NCI-H345 treated with DMSO at 0.1 percent for 48 hours (cell line): ENCODE measurements around the gene FAM43B.
"Not testable (repeated sequence)": the region's sequence is repeated elsewhere in the genome, so short reads cannot be mapped to it uniquely, and the experiment has no call there.

Experiments
- DNase-seq: peaks from one replicate; lab custom pipeline; 2025; ENCODE audit not compliant: unreplicated experiment; lab: John Stamatoyannopoulos, UW

Gene FAM43B

GRCh38 chr1:20551945-20552727 is at the start of gene FAM43B:
Gene FAM43B (plus strand): TSS chr1:20552573. CDS start chr1:20552974, 401 bp downstream.
- DNase-seq = no peak

GRCh38 chr1:20505488-20505887 is 46.9 kb upstream of the FAM43B start:
- no peak for DNase-seq

GRCh38 chr1:20507248-20507563 is 45.2 kb upstream of the FAM43B start:
- DNase-seq = no peak

- peak; percentile 73 for DNase-seq
Observed at GRCh38 chr1:20507564-20508410, 44.6 kb upstream of the FAM43B start, which contains the start of gene MUL1. Gene MUL1 (minus strand): TSS chr1:20508151. CDS start chr1:20508024, 127 bp downstream.

- DNase-seq = no peak
Observed at GRCh38 chr1:20508411-20508771, 44.0 kb upstream of the FAM43B start.

- no peak for DNase-seq
Observed at GRCh38 chr1:20511518-20512428, 40.6 kb upstream of the FAM43B start.

- DNase-seq = not testable (repeated sequence)
Observed at GRCh38 chr1:20519609-20520262, 32.6 kb upstream of the FAM43B start.

GRCh38 chr1:20521960-20522861 is 30.2 kb upstream of the FAM43B start:
- peak; percentile 68 for DNase-seq

GRCh38 chr1:20526267-20526666 is 26.1 kb upstream of the FAM43B start:
- no peak for DNase-seq

GRCh38 chr1:20528221-20528620 is 24.2 kb upstream of the FAM43B start:
- DNase-seq = no peak

- peak; percentile 3 for DNase-seq
Observed at GRCh38 chr1:20530306-20530705, 22.1 kb upstream of the FAM43B start.

- no peak for DNase-seq
Observed at GRCh38 chr1:20530901-20531300, 21.5 kb upstream of the FAM43B start.

- no peak for DNase-seq
Observed at GRCh38 chr1:20533635-20534034, 18.7 kb upstream of the FAM43B start.

GRCh38 chr1:20534659-20535417 is 17.5 kb upstream of the FAM43B start:
- no peak for DNase-seq

- DNase-seq = peak; percentile 7
Observed at GRCh38 chr1:20538227-20538626, 14.1 kb upstream of the FAM43B start.

GRCh38 chr1:20538760-20539551 is 13.4 kb upstream of the FAM43B start:
- no peak for DNase-seq

GRCh38 chr1:20540281-20540680 is 12.1 kb upstream of the FAM43B start:
- no peak for DNase-seq

GRCh38 chr1:20546637-20547036 is 5.7 kb upstream of the FAM43B start:
- DNase-seq = no peak
